Adrenal gland (tissue), 5 donors: ENCODE results near the gene DGKE.

Experiments used
- POLR2A ChIP-seq, 2 donors: fragments of 450-650 bp; IDR thresholded peaks; one replicate each; pipeline ENCODE4 v1.6.1; 2017; ENCODE audit warnings: antibody characterized with exemption in 2 of 2, mild to moderate bottlenecking in 2 of 2, moderate library complexity in 1 of 2
- TF ChIP-seq, protein P1 (sequence below), 6 experiments: fragments of 450-650 bp in 4 of 6; fragments of 200-600 bp in 2 of 6; sonication (generic) in 1 of 6; IDR thresholded peaks; 1 replicate in 5 of 6; 2 replicates in 1 of 6; pipeline versions ENCODE4 v1.5.1 to v1.8.0; 2016 to 2021; ENCODE audit warnings: antibody characterized with exemption in 6 of 6, mild to moderate bottlenecking in 2 of 6, moderate library complexity in 1 of 6
- donor health status: DM: no; HTN: no; CAD: no.

DNA sequence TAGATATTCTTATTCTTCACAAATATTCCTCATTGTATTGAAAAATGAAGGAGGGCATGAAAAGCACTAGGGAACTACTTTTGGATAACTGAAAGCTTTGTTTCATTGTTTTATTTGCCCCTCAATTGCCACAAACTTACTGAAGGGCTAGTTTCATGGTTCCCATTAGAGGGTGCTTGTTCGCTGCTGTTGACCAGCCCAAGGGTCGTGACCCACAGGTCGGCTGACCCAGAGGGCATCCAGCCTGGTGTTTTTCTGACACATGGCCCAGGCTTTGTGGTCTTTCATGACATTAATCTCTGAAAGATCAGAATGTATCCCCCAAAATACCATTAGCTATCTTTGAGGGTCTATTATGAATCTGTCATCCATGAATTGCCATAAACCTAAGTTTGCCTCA is 30.0 kb downstream of the DGKE start:
- TF ChIP-seq, protein P1, sequence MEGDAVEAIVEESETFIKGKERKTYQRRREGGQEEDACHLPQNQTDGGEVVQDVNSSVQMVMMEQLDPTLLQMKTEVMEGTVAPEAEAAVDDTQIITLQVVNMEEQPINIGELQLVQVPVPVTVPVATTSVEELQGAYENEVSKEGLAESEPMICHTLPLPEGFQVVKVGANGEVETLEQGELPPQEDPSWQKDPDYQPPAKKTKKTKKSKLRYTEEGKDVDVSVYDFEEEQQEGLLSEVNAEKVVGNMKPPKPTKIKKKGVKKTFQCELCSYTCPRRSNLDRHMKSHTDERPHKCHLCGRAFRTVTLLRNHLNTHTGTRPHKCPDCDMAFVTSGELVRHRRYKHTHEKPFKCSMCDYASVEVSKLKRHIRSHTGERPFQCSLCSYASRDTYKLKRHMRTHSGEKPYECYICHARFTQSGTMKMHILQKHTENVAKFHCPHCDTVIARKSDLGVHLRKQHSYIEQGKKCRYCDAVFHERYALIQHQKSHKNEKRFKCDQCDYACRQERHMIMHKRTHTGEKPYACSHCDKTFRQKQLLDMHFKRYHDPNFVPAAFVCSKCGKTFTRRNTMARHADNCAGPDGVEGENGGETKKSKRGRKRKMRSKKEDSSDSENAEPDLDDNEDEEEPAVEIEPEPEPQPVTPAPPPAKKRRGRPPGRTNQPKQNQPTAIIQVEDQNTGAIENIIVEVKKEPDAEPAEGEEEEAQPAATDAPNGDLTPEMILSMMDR (IDR thresholded peaks at IDR 0.05), result no peak
- no peak for TF ChIP-seq POLR2A (IDR thresholded peaks at IDR 0.05)
